HepG2 (cell line): Measurements from ENCODE around the gene ALOX5. TPM values are rescaled to one million over a fixed set of nuclear protein-coding genes. Genes with fewer than 3 reads are reported as not detected.

Source experiments
- ATAC-seq: fragments of 200-7000 bp; cut with Tn5 transposase; 3 replicates; pipeline ENCODE4 v1.9.1; 2020; ENCODE audit warnings: mild to moderate bottlenecking, moderate library complexity
- BruUV-seq: library from RNA; stranded (reverse); fragments of 400-500 nt; replicated peaks from 2 replicates; lab custom pipeline; 2021; lab: Mats Ljungman, UMichigan
- CTCF ChIA-PET: fragments of 300-600 bp; formaldehyde crosslinking; extraction: SDS; loops from one replicate; lab custom pipeline; 2021; ENCODE audit warnings: low total read pairs, inconsistent platforms, low intra/inter-chr PET ratio; lab: Yijun Ruan, JAX
- POLR2A ChIA-PET: fragments of 350-600 bp; sonication (Branson Sonifier 250); formaldehyde crosslinking; loops from one replicate; lab custom pipeline; 2020; ENCODE audit warnings: antibody characterized with exemption, inconsistent platforms; lab: Yijun Ruan, JAX
- DNase-seq: peaks from one replicate; pipeline ENCODE4 v3.0.0-alpha.2; 2015; ENCODE audit warnings: low spot score
- FAIRE-seq: peaks from 3 replicates; lab custom pipeline; 2011; peaks lifted over from hg19 to GRCh38; lab: Jason Lieb, UNC
- H2AFZ ChIP-seq: one replicate; pipeline ENCODE4 v1.6.1; 2011; ENCODE audit warnings: low read length, inconsistent platforms
- H3K27ac ChIP-seq: fragments of 300-600 bp; 3 replicates; pipeline ENCODE4 v1.8.0; 2011; ENCODE audit warnings: mixed run types, mild to moderate bottlenecking, mixed read lengths, low read length, inconsistent platforms; ENCODE audit not compliant: insufficient read depth; ENCODE audit errors: extremely low read length
- H3K27me3 ChIP-seq, 2 experiments: fragments of 200-600 bp in 1 of 2; 2 replicates in 1 of 2; 3 replicates in 1 of 2; pipeline versions ENCODE4 v1.6.0 to v1.8.0; 2011; ENCODE audit warnings: low read length in 2 of 2, mild to moderate bottlenecking in 2 of 2, moderate library complexity in 2 of 2, inconsistent platforms in 1 of 2; ENCODE audit not compliant: insufficient read depth in 2 of 2, control insufficient read depth in 1 of 2
- H3K36me3 ChIP-seq, 2 experiments: fragments of 200-600 bp in 1 of 2; replicated peaks in 1 of 2; 2 replicates in 1 of 2; 3 replicates in 1 of 2; pipeline versions ENCODE4 v1.5.1 to v1.8.0; 2011; ENCODE audit warnings: low read length in 2 of 2, inconsistent platforms in 1 of 2; ENCODE audit not compliant: insufficient read depth in 2 of 2, control insufficient read depth in 1 of 2
- H3K4me1 ChIP-seq: 2 replicates; pipeline ENCODE4 v1.5.1; 2012; ENCODE audit warnings: low read length, inconsistent platforms; ENCODE audit not compliant: insufficient read depth
- H3K4me2 ChIP-seq: 2 replicates; pipeline ENCODE4 v1.6.0; 2011; ENCODE audit warnings: low read depth, low read length, inconsistent platforms
- H3K4me3 ChIP-seq, 3 experiments: fragments of 200-600 bp in 1 of 3; sonication (generic), shearing (Covaris generic) in 1 of 3; replicated peaks in 1 of 3; 2 replicates each; pipeline ENCODE4 v1.5.1; 2011 to 2016; ENCODE audit warnings: low read length in 3 of 3, inconsistent platforms in 2 of 3, low read depth in 2 of 3, mild to moderate bottlenecking in 2 of 3, control low read depth in 1 of 3, mixed read lengths in 1 of 3; ENCODE audit not compliant: insufficient read depth in 1 of 3
- H3K79me2 ChIP-seq: one replicate; pipeline ENCODE4 v1.6.1; 2011; ENCODE audit warnings: low read length, inconsistent platforms; ENCODE audit not compliant: insufficient read depth
- H3K9ac ChIP-seq: 2 replicates; pipeline ENCODE4 v1.6.0; 2011; ENCODE audit warnings: mild to moderate bottlenecking, low read depth, low read length, inconsistent platforms; ENCODE audit not compliant: insufficient read depth
- H3K9me3 ChIP-seq: 2 replicates; pipeline ENCODE4 v1.5.1; 2012; ENCODE audit warnings: mild to moderate bottlenecking, low read length
- H4K20me1 ChIP-seq: 2 replicates; pipeline ENCODE4 v1.6.0; 2011; ENCODE audit warnings: inconsistent platforms, mild to moderate bottlenecking, low read length, moderate library complexity; ENCODE audit not compliant: insufficient read depth
- ARNTL ChIP-seq: sonication (generic); formaldehyde crosslinking; IDR thresholded peaks from 2 replicates; pipeline ENCODE4 v1.4.0; 2020; ENCODE audit warnings: mild to moderate bottlenecking, missing genetic modification reagents
- CEBPG ChIP-seq: IDR thresholded peaks from 2 replicates; pipeline ENCODE4 v1.6.1; 2016
- CREB1 ChIP-seq, 2 experiments: fragments of 450-650 bp in 1 of 2; IDR thresholded peaks; 2 replicates each; pipeline ENCODE4 v1.6.1; 2016 to 2017; ENCODE audit warnings: control low read depth in 1 of 2, mild to moderate bottlenecking in 1 of 2, missing compliant biosample characterization in 1 of 2, missing genetic modification characterization in 1 of 2
- KLF16 ChIP-seq, 2 experiments: sonication (generic) in 1 of 2; formaldehyde crosslinking in 1 of 2; IDR thresholded peaks; 2 replicates each; pipeline versions ENCODE4 v1.6.1 to v1.8.0; 2016 to 2023; ENCODE audit warnings: missing genetic modification reagents in 2 of 2, missing compliant biosample characterization in 1 of 2
- MED13 ChIP-seq: sonication (generic); formaldehyde crosslinking; IDR thresholded peaks from 2 replicates; pipeline ENCODE4 v1.5.0; 2020; ENCODE audit warnings: missing genetic modification reagents
- RFX3 ChIP-seq: IDR thresholded peaks from 2 replicates; pipeline ENCODE4 v1.6.1; 2016; ENCODE audit warnings: missing biosample characterization, missing genetic modification reagents
- RFXAP ChIP-seq: sonication (generic); formaldehyde crosslinking; IDR thresholded peaks from 2 replicates; pipeline ENCODE4 v1.4.0; 2020; ENCODE audit warnings: missing genetic modification reagents, borderline replicate concordance
- SRSF1 ChIP-seq: fragments of 200-400 bp; formaldehyde crosslinking; optimal IDR thresholded peaks from 2 replicates; pipeline ENCODE3; 2017; ENCODE audit warnings: mild to moderate bottlenecking, low read depth, low read length, moderate library complexity
- TARDBP ChIP-seq: sonication (generic); formaldehyde crosslinking; IDR thresholded peaks from 2 replicates; pipeline ENCODE4 v1.8.0; 2022; ENCODE audit warnings: mild to moderate bottlenecking, missing genetic modification reagents
- TERF1 ChIP-seq: sonication (generic); formaldehyde crosslinking; IDR thresholded peaks from 2 replicates; pipeline ENCODE4 v1.8.0; 2022; ENCODE audit warnings: mild to moderate bottlenecking, missing genetic modification reagents, moderate library complexity
- YEATS2 ChIP-seq: sonication (generic); formaldehyde crosslinking; IDR thresholded peaks from 2 replicates; pipeline ENCODE4 v1.4.0; 2020; ENCODE audit warnings: missing genetic modification reagents, borderline replicate concordance
- ZNF335 ChIP-seq: sonication (generic); formaldehyde crosslinking; IDR thresholded peaks from 2 replicates; pipeline ENCODE4 v1.4.0; 2020; ENCODE audit warnings: missing genetic modification reagents
- ZNF670 ChIP-seq: sonication (generic); formaldehyde crosslinking; IDR thresholded peaks from 2 replicates; pipeline ENCODE4 v1.8.0; 2022; ENCODE audit warnings: mild to moderate bottlenecking, missing genetic modification reagents, borderline replicate concordance
- WGBS: methylation state at CpG from one replicate; pipeline ENCODE4 v1.1.6; 2017; ENCODE audit warnings: low lambda C conversion rate; 5-methylcytosine and 5-hydroxymethylcytosine counted together
- in situ Hi-C: cut with HindIII; loops from 2 replicates; pipeline ENCODE4 v1.10.0; 2017; ENCODE audit warnings: low pct_unique_long_range_greater_than_20kb; ENCODE audit not compliant: extremely low pct_ligation_motif_present
- intact Hi-C: fragments of 100-400 bp; cut with micrococcal nuclease; formaldehyde crosslinking; loops from one replicate; pipeline ENCODE4 v1.10.0; 2022; ENCODE audit not compliant: unreplicated experiment
- polyA plus RNA-seq, 8 experiments: library from polyadenylated mRNA; depleted of rRNA in 3 of 8; stranded (reverse) in 7 of 8; unstranded in 1 of 8; fragments of >200 nt; fragmentation: Illumina TruSeq in 4 of 8; extraction: Trizol in 4 of 8; gene quantifications; 2 replicates each; pipeline versions ENCODE4 v1.2.1 to v1.2.3, GENCODE V29; 2011 to 2016; ENCODE audit warnings: low read depth in 4 of 8, missing spikeins in 1 of 8, mixed read lengths in 1 of 8; ENCODE audit not compliant: insufficient read depth in 1 of 8
- total RNA-seq, 5 experiments: library from RNA; depleted of rRNA; stranded (reverse); fragments of >200 nt; fragmentation: Illumina TruSeq; extraction: Trizol; gene quantifications; 2 replicates each; pipeline ENCODE4 v1.2.3, GENCODE V29; 2016; ENCODE audit warnings: low read depth in 1 of 5

The ALOX5 gene
- total and polyA plus RNA-seq, 2 of the 13 experiments (the other 11 are each of a cell fraction or from before 2014, with no cell fraction given): 0.04 TPM; not detected in 1

- TF ChIP-seq TERF1 (CRISPR knock-in tag) (no peak), YEATS2 (no peak), KLF16 (CRISPR knock-in tag; IDR thresholded peaks at IDR 0.05) (no peak)
- TF ChIP-seq, all 625 proteins: peak for 0
Measured at GRCh38 chr10:45375101-45375500, 1.1 kb downstream of the ALOX5 start (continued).

GRCh38 chr10:45375716-45376231 lies 1.8 kb downstream of the ALOX5 start:
- peaks cover 10% of the 10 kb centered on the region for H3K4me1 ChIP-seq
- H3K27ac ChIP-seq: no peak overlapping the region
- in situ Hi-C loops: no loop called here
- no peaks in the 10 kb centered on the region for H3K9me3 ChIP-seq
- no peaks in the 10 kb centered on the region for H4K20me1 ChIP-seq
- peaks cover 3 to 47% of the 10 kb centered on the region in 2 experiments for H3K27me3 ChIP-seq
- intact Hi-C loops: no loop called here
- WGBS: 50% methylated on average over 12 of the region's 12 CpGs
- no peak overlapping the region for H2AFZ ChIP-seq
- no peak for TF ChIP-seq CEBPG (CRISPR knock-in tag)
- no peak for TF ChIP-seq ZNF670 (CRISPR knock-in tag)
- no peak for TF ChIP-seq SRSF1
- TF ChIP-seq CREB1 (IDR thresholded peaks at IDR 0.05): no peak
- no peak for TF ChIP-seq CREB1 (CRISPR knock-in tag; IDR thresholded peaks at IDR 0.05)
- TF ChIP-seq RFX3 (CRISPR knock-in tag): no peak
- no peak for TF ChIP-seq MED13 (CRISPR knock-in tag)
- TF ChIP-seq RFXAP: no peak
- TF ChIP-seq ZNF335 (CRISPR knock-in tag): no peak
- no peak for TF ChIP-seq ARNTL (CRISPR knock-in tag)
- TF ChIP-seq TARDBP (CRISPR knock-in tag): no peak
- H3K9ac ChIP-seq: no peak overlapping the region
- BruUV-seq: no TSS peak
- no peak for ATAC-seq
- FAIRE-seq: no peak
- DNase-seq: no peak
- no peaks in the 10 kb centered on the region for H3K79me2 ChIP-seq
- ChIA-PET POLR2A (no interaction called here), CTCF (no interaction called here)
- no peak overlapping the region for H3K4me3 ChIP-seq
- no peaks in the 10 kb centered on the region for H3K36me3 ChIP-seq
- no peak overlapping the region for H3K4me2 ChIP-seq
